Stimulated activated naive CD8-positive, alpha-beta T cell treated with anti-CD3 and anti-CD28 coated beads, Interleukin-15, Interleukin-2, amounts not matched to agents 100 ng/mL and 50 ng/mL, for 24 hours (primary cell): Measurements from ENCODE around the gene RESF1.

Experiments
- H3K27ac Mint-ChIP-seq: one replicate; pipeline ENCODE4 v1.8.0; 2021; ENCODE audit warnings: mild to moderate bottlenecking, mixed read lengths
- H3K27me3 Mint-ChIP-seq: one replicate; pipeline ENCODE4 v1.8.0; 2021; ENCODE audit warnings: mixed read lengths
- H3K36me3 Mint-ChIP-seq: one replicate; pipeline ENCODE4 v1.8.0; 2021; ENCODE audit warnings: low read depth, mixed read lengths
- H3K4me1 Mint-ChIP-seq: one replicate; pipeline ENCODE4 v1.8.0; 2021; ENCODE audit warnings: low read depth, mixed read lengths
- H3K4me3 Mint-ChIP-seq: one replicate; pipeline ENCODE4 v1.8.0; 2021; ENCODE audit warnings: mild to moderate bottlenecking, mixed read lengths
- H3K9me3 Mint-ChIP-seq: one replicate; pipeline ENCODE4 v1.8.0; 2021; ENCODE audit warnings: mixed read lengths

The RESF1 gene

DNA sequence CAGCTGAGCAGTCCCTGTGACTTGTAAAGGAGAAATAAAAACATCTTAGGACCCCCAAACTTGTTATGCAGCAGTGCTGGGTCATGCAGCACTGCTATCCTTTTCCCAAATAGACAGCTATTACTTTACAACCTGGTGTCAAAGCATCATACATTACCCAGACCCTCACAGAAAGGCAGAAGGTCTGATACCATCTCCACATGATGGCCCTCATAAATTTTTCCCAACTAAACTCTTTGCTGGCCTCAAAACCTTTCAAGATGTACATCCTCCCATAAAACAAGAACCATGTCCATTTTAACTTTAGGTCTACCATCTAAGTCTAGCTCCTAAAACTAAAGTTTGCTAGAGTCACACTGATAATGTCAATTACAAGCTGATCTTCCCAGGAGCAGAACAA is 8.7 kb upstream of the RESF1 start:
- peaks cover 23% of the 10 kb centered on the region for H3K36me3 Mint-ChIP-seq

DNA sequence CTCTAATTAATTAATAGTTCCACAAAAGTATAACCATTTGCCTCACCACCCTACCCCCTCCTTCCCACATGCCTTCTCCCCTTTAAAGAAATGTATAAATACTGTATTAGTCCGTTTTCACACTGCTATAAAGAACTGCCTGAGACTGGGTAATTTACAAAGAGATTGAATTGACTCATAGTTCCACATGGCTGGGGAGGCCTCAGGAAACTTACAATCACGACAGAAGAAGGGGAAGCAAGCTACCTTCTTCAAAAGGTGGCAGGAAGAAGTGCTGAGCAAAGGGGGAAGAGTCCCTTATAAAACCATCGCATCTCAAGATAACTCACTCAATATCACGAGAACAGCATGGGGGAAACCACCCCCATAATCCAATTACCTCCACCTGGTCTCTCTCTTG is 8.2 kb upstream of the RESF1 start:
- Mint-ChIP-seq H3K27me3 (no peaks in the 10 kb centered on the region), H3K36me3 (peaks cover 26% of the 10 kb centered on the region), H3K9me3 (peaks cover 20% of the 10 kb centered on the region), H3K4me3 (no peak overlapping the region), H3K4me1 (peaks cover 45% of the 10 kb centered on the region), H3K27ac (peak overlapping the region; percentile 36)

More for the DNA sequence above, 8.7 kb upstream of the RESF1 start:
- Mint-ChIP-seq H3K4me1 (peaks cover 40% of the 10 kb centered on the region), H3K27me3 (no peaks in the 10 kb centered on the region), H3K4me3 (no peak overlapping the region), H3K9me3 (peaks cover 20% of the 10 kb centered on the region), H3K27ac (peak overlapping the region; percentile 41)

DNA sequence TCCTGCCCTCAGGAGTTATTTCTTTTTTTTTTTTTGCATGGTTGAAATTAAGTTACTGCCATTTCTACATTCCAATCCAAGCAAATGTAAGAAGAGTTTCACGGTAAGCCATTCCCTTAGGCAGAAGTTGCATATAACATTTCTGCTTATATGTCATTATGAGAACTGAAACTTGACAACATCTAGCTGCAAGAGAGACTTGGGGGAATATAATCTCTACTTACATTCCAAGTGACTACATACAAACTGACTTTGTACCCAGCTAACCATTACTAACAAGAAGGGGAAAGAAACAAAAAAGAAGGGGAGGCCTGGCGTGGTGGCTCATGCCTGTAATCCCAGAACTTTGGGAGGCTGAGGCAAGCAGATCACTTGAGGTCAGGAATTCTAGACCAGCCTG is 7.3 kb upstream of the RESF1 start:
- Mint-ChIP-seq H3K4me1 (peaks cover 55% of the 10 kb centered on the region), H3K27me3 (no peaks in the 10 kb centered on the region), H3K36me3 (peaks cover 31% of the 10 kb centered on the region), H3K9me3 (peaks cover 24% of the 10 kb centered on the region), H3K4me3 (no peak overlapping the region), H3K27ac (no peak overlapping the region)

DNA sequence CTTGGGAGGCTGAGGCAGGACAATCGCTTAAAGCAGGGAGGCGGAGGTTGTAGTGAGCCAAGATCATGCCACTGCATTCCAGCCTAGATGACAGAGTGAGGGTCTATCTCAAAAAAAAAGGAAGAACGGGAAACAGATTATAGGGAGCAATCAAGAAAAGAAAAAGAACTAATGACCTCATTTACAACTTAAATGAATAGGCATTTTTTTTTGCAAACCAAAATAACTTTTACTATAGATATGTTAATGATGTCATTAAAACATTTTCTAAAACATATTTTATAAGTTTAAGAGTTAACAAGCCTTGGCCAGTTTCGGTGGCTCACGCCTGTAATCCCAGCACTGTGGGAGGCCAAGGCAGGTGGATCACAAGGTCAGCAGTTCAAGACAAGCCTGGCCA is 6.8 kb upstream of the RESF1 start:
- Mint-ChIP-seq H3K4me3 (no peak overlapping the region), H3K27ac (peak overlapping the region; percentile 41), H3K27me3 (no peaks in the 10 kb centered on the region), H3K9me3 (peaks cover 21% of the 10 kb centered on the region), H3K4me1 (peaks cover 59% of the 10 kb centered on the region), H3K36me3 (peaks cover 35% of the 10 kb centered on the region)

DNA sequence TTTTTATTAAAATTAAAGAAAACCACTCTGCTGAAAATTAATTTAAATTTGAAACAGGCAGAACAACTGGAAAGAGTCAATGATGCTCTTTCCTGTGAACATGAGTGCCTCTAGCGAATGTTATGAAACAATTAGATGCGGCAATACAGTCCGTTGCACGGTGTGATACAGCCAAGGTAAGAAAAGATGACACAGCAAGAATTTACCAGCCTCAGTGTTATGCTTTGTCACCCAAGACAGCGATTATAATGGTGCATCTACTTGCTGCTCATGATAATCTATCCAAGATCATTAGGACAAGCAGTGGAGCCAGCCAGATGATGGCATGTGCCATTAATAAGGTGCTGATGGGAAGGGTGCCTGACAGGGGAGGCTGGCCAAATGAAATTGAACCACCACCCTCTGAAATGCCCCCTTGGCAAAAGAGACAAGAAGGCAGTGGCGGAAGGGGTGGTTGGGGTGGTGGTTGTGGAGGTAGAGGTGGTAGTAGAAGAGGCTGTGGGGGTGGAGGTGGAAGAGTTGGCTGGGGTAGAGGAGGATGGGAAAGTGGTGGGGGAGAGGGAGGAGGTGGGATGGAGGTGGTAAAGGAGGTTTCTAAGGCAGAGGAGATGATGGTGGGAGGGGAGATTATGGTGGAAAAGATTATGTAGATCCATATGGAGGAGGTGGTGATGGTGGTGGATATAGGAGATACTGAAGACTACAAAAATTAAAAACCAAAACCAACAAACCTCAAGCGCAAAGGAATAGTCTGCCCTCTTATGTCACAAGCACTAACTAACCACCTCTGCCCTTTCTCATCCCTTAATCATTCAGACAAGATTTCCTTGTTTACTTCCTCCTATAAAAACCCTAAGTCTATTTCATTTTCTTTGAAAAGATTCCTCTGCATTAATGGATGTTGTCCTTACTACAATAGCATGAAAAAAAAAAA is 4.0 kb upstream of the RESF1 start:
- H3K9me3 Mint-ChIP-seq = peaks cover 9% of the 10 kb centered on the region
- H3K27ac Mint-ChIP-seq = peak overlapping the region; percentile 67
- peaks cover 71% of the 10 kb centered on the region for H3K4me1 Mint-ChIP-seq
- no peaks in the 10 kb centered on the region for H3K27me3 Mint-ChIP-seq
- no peak overlapping the region for H3K4me3 Mint-ChIP-seq
- peaks cover 33% of the 10 kb centered on the region for H3K36me3 Mint-ChIP-seq

DNA sequence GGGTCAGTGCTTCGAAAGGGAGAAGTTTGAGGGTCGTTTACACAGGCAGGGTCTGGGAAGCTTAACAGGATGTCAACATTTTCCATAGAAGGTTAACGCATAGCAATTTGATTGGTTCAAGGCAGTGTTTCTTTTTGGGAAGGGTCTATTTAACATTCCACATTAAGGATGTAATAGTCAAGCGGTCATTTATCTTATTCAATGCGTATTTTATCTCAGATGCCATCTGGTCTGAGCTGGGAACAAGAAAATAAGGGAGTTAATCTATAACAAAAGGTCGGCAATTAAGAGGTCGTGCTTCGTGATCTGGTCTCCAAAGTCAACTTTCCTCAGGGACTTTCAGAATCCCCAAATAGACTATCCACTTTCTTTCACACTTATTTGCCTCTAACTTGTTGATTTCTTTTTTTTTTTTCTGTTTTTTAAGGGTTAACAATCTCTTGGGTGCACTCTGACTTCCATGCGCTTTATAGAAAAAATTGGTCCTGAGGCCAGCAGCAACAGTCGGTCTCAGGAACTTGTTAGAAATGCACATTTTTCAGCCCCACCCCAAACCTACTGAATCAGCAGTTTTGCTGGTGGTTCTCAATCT is 550 bp upstream of the RESF1 start:
- Mint-ChIP-seq H3K9me3 (peaks cover 4% of the 10 kb centered on the region), H3K4me1 (peaks cover 85% of the 10 kb centered on the region), H3K27ac (peak overlapping the region; percentile 99), H3K36me3 (peaks cover 54% of the 10 kb centered on the region), H3K27me3 (no peaks in the 10 kb centered on the region), H3K4me3 (peak overlapping the region; percentile 97)

DNA sequence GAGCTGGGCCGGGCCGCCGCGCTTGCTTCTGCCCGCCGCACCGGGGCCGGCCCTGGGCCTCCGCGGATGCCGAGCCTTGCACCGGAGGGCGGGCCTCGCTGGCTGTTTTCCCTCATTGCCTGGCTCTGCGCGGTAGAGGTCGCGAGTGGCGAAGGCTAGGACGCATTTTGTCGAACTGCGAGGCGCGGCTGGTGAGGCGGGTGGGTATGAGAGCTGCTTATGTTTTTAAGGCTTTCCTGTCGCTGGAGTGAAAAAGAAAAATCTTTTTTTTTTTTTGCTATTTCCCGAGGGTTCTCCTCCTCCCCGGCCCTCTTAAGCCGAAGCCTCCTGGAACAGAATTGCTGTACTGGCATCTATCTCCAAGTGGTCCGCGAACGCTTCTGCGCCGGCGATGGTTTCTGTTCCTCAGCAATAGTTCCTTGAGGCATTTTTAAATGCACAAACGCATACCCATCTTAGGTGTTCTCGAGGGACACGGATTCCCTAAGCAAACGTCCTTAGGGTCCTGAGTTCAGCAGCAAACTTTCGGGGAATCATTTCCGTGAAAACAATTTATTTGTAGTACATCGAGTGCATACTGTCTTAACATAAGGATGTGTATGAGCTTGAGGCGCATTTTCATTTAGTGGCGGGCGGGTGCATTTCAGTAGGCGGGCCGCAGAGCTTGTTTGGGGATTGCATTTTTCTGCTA is 631 bp downstream of the RESF1 start:
- Mint-ChIP-seq H3K9me3 (peaks cover 4% of the 10 kb centered on the region), H3K27me3 (no peaks in the 10 kb centered on the region), H3K36me3 (peaks cover 66% of the 10 kb centered on the region), H3K27ac (peak overlapping the region; percentile 96), H3K4me1 (peaks cover 89% of the 10 kb centered on the region), H3K4me3 (peak overlapping the region; percentile 97)

DNA sequence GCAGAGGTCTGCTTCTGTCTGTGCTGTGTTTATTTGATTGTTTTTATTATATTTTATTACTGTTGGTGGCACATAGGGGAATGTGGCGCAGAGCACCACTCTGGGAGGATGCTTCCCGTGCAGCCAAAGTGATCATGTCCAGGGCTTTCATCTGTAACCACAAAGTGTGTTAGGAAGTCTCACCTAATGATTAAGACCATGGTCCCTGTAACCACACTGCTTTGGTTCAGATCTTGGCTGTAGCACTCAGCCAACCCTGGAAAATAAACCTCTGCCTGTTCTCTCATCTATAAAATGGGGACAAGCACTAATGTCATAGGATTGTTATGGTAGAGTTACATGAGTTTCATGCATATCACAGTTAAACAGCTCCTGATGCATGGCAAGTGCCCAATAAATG is 1.9 kb downstream of the RESF1 start:
- peaks cover 4% of the 10 kb centered on the region for H3K9me3 Mint-ChIP-seq
- H3K4me1 Mint-ChIP-seq = peaks cover 89% of the 10 kb centered on the region
- H3K4me3 Mint-ChIP-seq = peak overlapping the region; percentile 97
- no peaks in the 10 kb centered on the region for H3K27me3 Mint-ChIP-seq
- peak overlapping the region; percentile 96 for H3K27ac Mint-ChIP-seq
- peaks cover 75% of the 10 kb centered on the region for H3K36me3 Mint-ChIP-seq

DNA sequence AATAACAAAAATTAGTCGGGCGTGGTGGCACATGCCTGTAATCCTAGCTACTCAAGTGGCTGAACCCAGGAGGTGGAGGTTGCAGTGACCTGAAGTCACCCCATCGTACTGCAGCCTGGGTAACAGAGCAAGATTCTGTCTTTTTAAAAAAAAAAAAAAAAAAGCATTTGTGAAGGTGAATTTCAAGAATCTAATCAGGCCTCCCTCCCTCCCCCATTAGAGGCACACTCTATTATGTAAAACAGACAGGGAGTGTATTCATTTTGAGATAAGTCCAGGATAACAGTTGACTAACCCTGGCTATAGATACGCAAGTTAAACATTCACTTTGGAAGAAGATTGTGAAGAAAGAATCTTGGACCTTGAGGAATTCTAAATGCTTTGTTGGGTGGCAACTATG is 2.9 kb downstream of the RESF1 start:
- Mint-ChIP-seq H3K4me3 (peak overlapping the region; percentile 97), H3K27me3 (no peaks in the 10 kb centered on the region), H3K36me3 (peaks cover 73% of the 10 kb centered on the region)

DNA sequence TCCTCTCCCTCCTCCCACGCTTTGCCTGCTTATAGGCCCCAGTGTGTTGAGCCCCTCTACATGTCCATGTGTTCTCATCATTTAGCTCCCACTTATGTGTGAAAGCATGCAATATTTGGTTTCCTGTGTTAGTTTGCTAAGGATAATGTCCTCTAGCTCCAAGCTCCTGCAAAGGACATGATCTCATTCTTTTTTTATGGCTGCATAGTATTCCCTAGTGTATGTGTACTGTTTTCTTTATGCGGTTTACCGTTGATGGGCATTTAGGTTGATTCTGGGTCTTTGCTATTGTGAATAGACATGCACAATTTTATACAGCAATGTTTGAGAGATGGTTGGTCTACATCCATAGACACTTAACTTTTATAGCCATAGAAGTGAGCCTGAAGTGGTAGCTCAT is 5.1 kb downstream of the RESF1 start:
- Mint-ChIP-seq H3K27ac (peak overlapping the region; percentile 96), H3K4me3 (peak overlapping the region; percentile 97), H3K27me3 (no peaks in the 10 kb centered on the region), H3K9me3 (no peaks in the 10 kb centered on the region), H3K4me1 (peaks cover 94% of the 10 kb centered on the region), H3K36me3 (peaks cover 75% of the 10 kb centered on the region)

More for the DNA sequence above, 2.9 kb downstream of the RESF1 start:
- peaks cover 89% of the 10 kb centered on the region for H3K4me1 Mint-ChIP-seq
- H3K9me3 Mint-ChIP-seq = no peaks in the 10 kb centered on the region
- H3K27ac Mint-ChIP-seq = peak overlapping the region; percentile 96

DNA sequence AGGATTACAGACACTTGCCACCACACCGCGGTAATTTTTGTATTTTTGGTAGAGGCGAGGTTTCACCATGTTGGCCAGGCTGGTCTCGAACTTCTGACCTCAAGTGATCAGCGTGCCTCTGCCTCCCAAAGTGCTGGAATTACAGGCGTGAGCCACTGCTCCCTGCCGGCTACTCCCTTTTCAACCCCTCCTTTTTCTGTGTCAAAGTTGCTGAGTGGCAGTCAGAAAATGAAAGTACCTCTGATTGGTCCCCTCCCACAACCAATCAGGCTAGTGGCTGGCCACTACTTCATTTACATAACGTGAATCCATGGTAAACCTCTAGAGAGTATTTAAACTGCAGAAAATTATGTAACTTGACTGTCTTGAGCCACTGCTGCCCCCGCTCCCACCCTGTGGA is 5.9 kb downstream of the RESF1 start:
- H3K27ac Mint-ChIP-seq = peak overlapping the region; percentile 96
- H3K4me3 Mint-ChIP-seq = peak overlapping the region; percentile 97
- H3K27me3 Mint-ChIP-seq = no peaks in the 10 kb centered on the region
- H3K4me1 Mint-ChIP-seq = peaks cover 97% of the 10 kb centered on the region
- no peaks in the 10 kb centered on the region for H3K9me3 Mint-ChIP-seq
- H3K36me3 Mint-ChIP-seq = peaks cover 79% of the 10 kb centered on the region

DNA sequence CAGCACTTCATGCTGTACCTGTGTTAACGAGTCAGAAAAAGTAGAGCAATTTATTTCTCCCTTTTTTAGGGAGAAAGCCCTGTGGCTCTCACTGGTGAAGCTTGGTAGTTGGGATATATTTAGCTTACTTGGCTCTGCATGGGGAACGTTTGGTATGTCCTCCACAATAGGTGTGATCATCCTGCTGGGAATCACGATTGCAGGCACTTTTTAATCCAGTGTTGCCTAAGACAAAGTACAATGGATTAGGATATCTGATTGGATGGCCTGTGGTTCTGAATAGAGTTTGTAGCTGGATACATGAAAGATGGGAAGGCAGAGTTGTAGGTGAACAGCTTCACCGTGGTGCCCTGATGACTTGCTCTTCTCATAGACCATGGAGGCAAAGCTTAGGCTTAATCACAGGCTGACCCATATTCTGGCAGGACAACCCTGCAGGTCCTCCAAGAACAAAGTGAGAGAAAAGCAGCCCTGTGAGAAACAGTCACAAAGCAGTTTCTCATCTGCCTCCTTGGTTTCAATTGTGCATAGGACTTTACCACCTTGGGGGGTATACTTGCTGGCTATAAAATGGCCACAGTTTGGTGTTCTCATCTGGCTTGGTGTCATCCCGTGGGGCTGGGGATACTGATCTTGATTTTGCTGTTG is 7.5 kb downstream of the RESF1 start:
- no peaks in the 10 kb centered on the region for H3K27me3 Mint-ChIP-seq
- H3K27ac Mint-ChIP-seq = peak overlapping the region; percentile 96
- peaks cover 91% of the 10 kb centered on the region for H3K4me1 Mint-ChIP-seq
- peak overlapping the region; percentile 97 for H3K4me3 Mint-ChIP-seq
- no peaks in the 10 kb centered on the region for H3K9me3 Mint-ChIP-seq
- peaks cover 80% of the 10 kb centered on the region for H3K36me3 Mint-ChIP-seq

DNA sequence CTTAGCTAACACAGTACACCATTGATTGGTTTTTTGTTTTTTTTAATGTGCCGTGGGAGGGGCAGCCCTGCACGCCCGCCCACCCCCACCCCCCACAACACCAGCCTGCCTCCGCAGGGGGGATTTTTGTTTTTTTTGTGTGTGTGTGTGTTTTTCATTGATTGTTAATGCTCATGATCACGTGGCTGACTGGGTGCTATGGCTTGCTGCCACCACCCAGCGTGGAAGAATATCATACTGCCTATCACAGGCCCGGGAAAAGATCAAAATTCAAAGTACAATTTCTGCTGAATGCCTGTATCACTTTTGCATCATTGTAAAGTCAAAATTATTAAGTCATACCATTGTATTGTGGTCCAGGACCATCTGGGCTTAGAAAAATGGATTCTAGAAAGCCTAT is 8.3 kb downstream of the RESF1 start:
- peak overlapping the region; percentile 96 for H3K27ac Mint-ChIP-seq
- peaks cover 79% of the 10 kb centered on the region for H3K36me3 Mint-ChIP-seq
- peaks cover 83% of the 10 kb centered on the region for H3K4me1 Mint-ChIP-seq
- H3K4me3 Mint-ChIP-seq = peak overlapping the region; percentile 97
- no peaks in the 10 kb centered on the region for H3K27me3 Mint-ChIP-seq
- H3K9me3 Mint-ChIP-seq = no peaks in the 10 kb centered on the region

DNA sequence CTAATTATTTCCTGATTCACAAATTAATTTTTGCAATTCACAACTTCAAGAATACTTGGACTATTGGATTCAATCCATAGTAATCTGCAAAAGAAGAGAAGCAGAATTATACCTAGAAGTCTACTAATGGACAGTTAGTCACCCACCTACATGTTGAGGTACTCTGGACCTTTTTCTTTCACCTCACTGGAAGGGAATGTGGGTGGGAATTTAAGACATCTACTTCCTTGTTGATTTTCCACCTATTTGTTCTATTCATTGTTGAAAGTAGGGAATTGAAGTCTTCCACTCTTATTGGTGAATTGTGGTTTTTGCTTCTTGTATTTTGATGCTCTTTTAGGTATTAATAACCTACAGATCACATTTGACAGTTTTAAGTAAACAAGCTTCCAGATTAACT is 11.0 kb downstream of the RESF1 start:
- Mint-ChIP-seq H3K4me1 (peaks cover 68% of the 10 kb centered on the region), H3K27me3 (no peaks in the 10 kb centered on the region), H3K36me3 (peaks cover 82% of the 10 kb centered on the region), H3K9me3 (peaks cover 8% of the 10 kb centered on the region), H3K27ac (peak overlapping the region; percentile 52), H3K4me3 (no peak overlapping the region)
